Sciatic nerve (tissue), 2 donors: ENCODE data around the gene CTAGE15. TPM values are rescaled to one million over a fixed set of nuclear protein-coding genes. Genes with fewer than 3 reads are reported as not detected.
"Not testable (repeated sequence)": the region's sequence is repeated elsewhere in the genome, so short reads cannot be mapped to it uniquely, and the experiment has no call there.

Experiments used
- ATAC-seq: fragments of 200-7000 bp; cut with Tn5 transposase; one replicate; pipeline ENCODE4 v1.9.1; 2020; ENCODE audit warnings: mild to moderate bottlenecking, moderate library complexity
- DNase-seq: peaks from one replicate; pipeline ENCODE4 v3.0.0-alpha.2; 2020; ENCODE audit warnings: low spot score
- intact Hi-C: fragments of 100-400 bp; cut with DNase I; formaldehyde crosslinking; loops from one replicate; pipeline ENCODE4 v1.14.2; 2022
- total RNA-seq: library from RNA; stranded (reverse); fragmentation: NEBNext Ultra II Directional; extraction: Animal tissue kit (Norgen Biotek cat#: 25700); gene quantifications from one replicate; pipeline ENCODE4 v1.2.1, GENCODE V29; 2021
- donor health status: DM: no; HTN: no; CAD: no.
- donor health status: DM: no; HTN: no; CAD: no.

Gene CTAGE15
- total RNA-seq, 1 donor from 2014 or later: not detected

DNA sequence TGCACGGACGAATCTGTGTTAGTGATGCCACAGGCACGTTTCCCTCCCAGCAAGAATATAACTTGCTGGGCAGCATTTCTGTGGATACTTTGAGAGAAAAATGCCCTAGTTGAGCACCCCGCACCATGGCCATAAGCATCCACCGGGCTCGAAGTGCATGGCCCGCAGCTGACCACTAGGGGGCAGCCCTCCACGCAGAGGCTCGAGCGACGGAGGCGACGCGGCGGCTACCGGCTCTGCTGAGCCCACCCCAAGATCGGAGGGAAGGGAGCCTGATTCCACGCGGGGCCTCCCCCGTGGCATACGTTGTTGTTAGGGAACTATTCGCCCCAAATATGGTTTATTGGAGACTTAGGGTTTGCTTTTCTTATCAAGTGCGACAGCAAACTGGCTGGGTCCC lies 48.5 kb downstream of the CTAGE15 start:
- intact Hi-C loops: not testable (repeated sequence)
- ATAC-seq (peak; percentile 79), DNase-seq (peak; percentile 84)

DNA sequence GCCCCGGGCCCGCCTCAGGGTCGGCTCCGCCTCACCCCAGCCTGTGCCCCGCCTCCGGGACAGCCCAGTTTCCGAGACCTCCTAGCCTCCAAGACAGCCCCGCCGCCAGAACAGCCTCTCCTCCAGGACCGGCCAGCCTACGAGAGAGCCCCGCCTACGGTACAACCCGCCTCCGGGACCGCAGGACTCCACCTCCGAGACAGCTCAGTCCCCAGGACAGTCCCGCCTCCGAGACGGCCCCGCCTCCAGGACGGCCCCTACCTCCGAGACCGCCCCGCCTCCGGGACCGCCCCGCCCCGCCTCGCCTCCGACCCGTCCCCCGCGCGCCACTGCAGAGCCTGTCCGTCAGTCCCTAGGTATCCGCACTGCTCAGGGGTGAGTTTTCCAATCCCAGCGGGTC lies 49.0 kb downstream of the CTAGE15 start, which contains the start of gene TCAF2:
Gene TCAF2, plus strand, starts transcription at position 329 of the 400 bp plus-strand sequence.
- peak; percentile 89 for DNase-seq
- intact Hi-C loops: not testable (repeated sequence)
- ATAC-seq: peak; percentile 98

DNA sequence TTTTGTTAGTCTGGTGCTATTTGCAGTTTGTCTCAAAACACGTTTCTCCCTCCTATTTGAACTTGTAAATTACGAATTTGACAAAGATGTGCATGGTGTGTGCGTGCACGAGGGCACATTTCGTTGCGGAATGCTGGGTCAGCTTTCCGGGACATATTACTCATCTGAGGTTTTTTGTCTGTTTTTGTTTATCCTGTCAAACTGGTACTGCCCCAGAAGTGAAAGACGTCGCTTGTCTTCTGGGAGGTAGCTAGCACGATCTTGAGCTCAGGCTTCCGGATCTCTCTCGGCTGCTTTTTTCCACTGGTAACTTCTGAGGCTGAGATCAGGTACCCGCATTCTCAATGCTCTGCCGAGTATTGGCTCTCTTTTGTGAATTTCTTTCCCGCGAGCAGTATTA lies 49.6 kb downstream of the CTAGE15 start:
- intact Hi-C loops, DNase-seq: not testable (repeated sequence)
- ATAC-seq: peak; percentile 22

DNA sequence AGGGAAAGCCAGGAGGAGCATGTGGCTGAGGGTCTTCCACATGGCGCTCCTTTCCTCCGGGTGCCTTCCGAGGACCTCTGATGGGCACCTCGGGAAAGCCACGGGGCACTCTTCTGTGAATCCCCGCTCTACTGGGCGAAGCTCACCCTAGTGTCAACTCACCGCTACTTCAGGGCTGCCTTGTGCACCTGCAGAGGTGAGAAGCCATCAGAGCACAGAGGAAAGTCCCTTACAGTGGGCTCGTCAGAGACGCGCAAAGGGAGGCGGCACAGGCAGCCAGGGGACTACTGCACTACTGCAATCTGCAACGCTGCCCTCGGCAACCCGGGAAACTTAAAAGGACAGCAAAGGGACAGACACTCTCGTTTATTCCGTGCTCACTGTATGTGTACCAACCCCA lies 50.5 kb downstream of the CTAGE15 start:
- DNase-seq, intact Hi-C loops, ATAC-seq: not testable (repeated sequence)

Other genes starting within 250 kb of the CTAGE15 start
- 2.6 TPM for gene FAM131B, start 209.1 kb upstream of the CTAGE15 start, total RNA-seq
- gene ZYX, start 190.5 kb upstream of the CTAGE15 start, total RNA-seq: 178 TPM
- gene EPHA1, start 162.9 kb upstream of the CTAGE15 start, total RNA-seq: 0.22 TPM
- gene TAS2R60, start 128.3 kb upstream of the CTAGE15 start, total RNA-seq: 0.40 TPM
- not detected for gene TAS2R41, start 93.9 kb upstream of the CTAGE15 start, total RNA-seq
- gene TCAF2, start 49.2 kb downstream of the CTAGE15 start, total RNA-seq: 2.5 TPM
- gene CTAGE6, start 185.9 kb downstream of the CTAGE15 start, total RNA-seq: 0.76 TPM